ENCODE measurements around the gene CACNA1B. TPM values are rescaled to one million over a fixed set of nuclear protein-coding genes. Genes with fewer than 3 reads are reported as not detected.

Gene CACNA1B
- total and polyA plus RNA-seq, 2 donors from 2014 or later: 0.03 TPM; not detected in 1

Small RNAs within 50 kb of the gene (microRNA-seq; reads per million reads assigned to microRNA genes)
- gene MIR602: not detected

All from kidney (tissue), 2 donors.